B cell (primary cell): ENCODE measurements around the gene TGM3. TPM values are rescaled to one million over a fixed set of nuclear protein-coding genes. Genes with fewer than 3 reads are reported as not detected.

Experiments
- ATAC-seq: fragments of 200-7000 bp; cut with Tn5 transposase; one replicate; pipeline ENCODE4 v1.10.0; 2021; ENCODE audit warnings: low read depth, mild to moderate bottlenecking, moderate number of reproducible peaks, moderate library complexity
- CTCF ChIA-PET: fragments of 350-600 bp; sonication (Branson Sonifier 250); formaldehyde crosslinking; loops from one replicate; lab custom pipeline; 2021; ENCODE audit warnings: antibody characterized with exemption, inconsistent platforms; lab: Charles Lee
- POLR2A ChIA-PET: fragments of 350-600 bp; sonication (Branson Sonifier 250); formaldehyde crosslinking; loops from one replicate; lab custom pipeline; 2021; ENCODE audit warnings: antibody characterized with exemption; lab: Charles Lee
- DNase-seq: peaks from one replicate; pipeline ENCODE4 v3.0.0; 2013
- H2AFZ ChIP-seq: 2 replicates; pipeline ENCODE4 v1.6.1; 2012; ENCODE audit warnings: mild to moderate bottlenecking, low read depth, low read length; ENCODE audit not compliant: insufficient read depth, poor library complexity, severe bottlenecking
- H3K27ac ChIP-seq, 2 donors: 1 replicate in 1 of 2; 2 replicates in 1 of 2; pipeline ENCODE4 v1.5.1; 2012 to 2013; ENCODE audit warnings: low read length in 2 of 2, mild to moderate bottlenecking in 2 of 2, moderate library complexity in 1 of 2
- H3K27me3 ChIP-seq, 4 experiments: fragments of 200-600 bp in 1 of 4; sonication (generic) in 1 of 4; replicated peaks in 1 of 4; 1 replicate in 2 of 4; 2 replicates in 2 of 4; pipeline versions ENCODE4 v1.6.1 to v1.7.0; 2013 to 2016; ENCODE audit warnings: low read length in 3 of 4, mild to moderate bottlenecking in 2 of 4, mixed read lengths in 1 of 4, moderate library complexity in 1 of 4; ENCODE audit not compliant: insufficient read depth in 4 of 4, control insufficient read depth in 3 of 4; ENCODE audit errors: control extremely low read depth in 1 of 4
- H3K36me3 ChIP-seq, 2 experiments: replicated peaks in 1 of 2; 1 replicate in 1 of 2; 2 replicates in 1 of 2; pipeline versions ENCODE4 v1.6.1 to v1.7.1; 2013; ENCODE audit warnings: low read length in 1 of 2; ENCODE audit not compliant: insufficient read depth in 2 of 2, control insufficient read depth in 1 of 2; ENCODE audit errors: control extremely low read depth in 1 of 2, extremely low read depth in 1 of 2
- H3K4me1 ChIP-seq, 2 donors: fragments of 200-600 bp in 1 of 2; sonication (generic) in 1 of 2; 1 replicate in 1 of 2; 2 replicates in 1 of 2; pipeline versions ENCODE4 v1.5.1 to v1.6.1; 2013 to 2017; ENCODE audit warnings: low read length in 2 of 2; ENCODE audit not compliant: control insufficient read depth in 2 of 2, insufficient read depth in 2 of 2
- H3K4me2 ChIP-seq: replicated peaks from 2 replicates; pipeline ENCODE3; 2012; ENCODE audit warnings: mild to moderate bottlenecking, low read depth, low read length; ENCODE audit not compliant: poor library complexity, severe bottlenecking
- H3K4me3 ChIP-seq, 5 experiments: fragments of 200-600 bp in 1 of 5; sonication (generic) in 1 of 5; 1 replicate in 3 of 5; 2 replicates in 2 of 5; pipeline versions ENCODE4 v1.5.1 to v1.7.0; 2011 to 2016; ENCODE audit warnings: low read length in 4 of 5, mild to moderate bottlenecking in 4 of 5, low read depth in 2 of 5, control low read depth in 1 of 5, moderate library complexity in 1 of 5; ENCODE audit not compliant: insufficient read depth in 1 of 5; ENCODE audit errors: control extremely low read depth in 1 of 5, extremely low read depth in 1 of 5
- H3K79me2 ChIP-seq: fragments of 200-600 bp; sonication (generic); one replicate; pipeline ENCODE4 v1.6.0; 2016; ENCODE audit warnings: low read length; ENCODE audit not compliant: control insufficient read depth, insufficient read depth
- H3K9ac ChIP-seq: fragments of 200-600 bp; sonication (generic); 2 replicates; pipeline ENCODE4 v1.6.1; 2017; ENCODE audit warnings: mild to moderate bottlenecking, low read length, moderate library complexity
- H3K9me3 ChIP-seq, 3 donors: one replicate each; pipeline versions ENCODE4 v1.6.1 to v1.7.1; 2013; ENCODE audit warnings: low read length in 2 of 3; ENCODE audit not compliant: control insufficient read depth in 2 of 3, insufficient read depth in 1 of 3; ENCODE audit errors: control extremely low read depth in 1 of 3
- H4K20me1 ChIP-seq: 2 replicates; pipeline ENCODE4 v1.6.0; 2012; ENCODE audit warnings: mild to moderate bottlenecking, low read length; ENCODE audit not compliant: insufficient read depth, control insufficient read depth, poor library complexity, severe bottlenecking
- H3K27ac Mint-ChIP-seq: one replicate; pipeline ENCODE4 v1.8.0; 2021; ENCODE audit warnings: mixed read lengths
- H3K27me3 Mint-ChIP-seq: one replicate; pipeline ENCODE4 v1.8.0; 2021; ENCODE audit warnings: mixed read lengths
- H3K4me1 Mint-ChIP-seq: one replicate; pipeline ENCODE4 v1.8.0; 2021; ENCODE audit warnings: mixed read lengths
- H3K4me3 Mint-ChIP-seq: one replicate; pipeline ENCODE4 v1.8.0; 2021; ENCODE audit warnings: mixed read lengths
- H3K9me3 Mint-ChIP-seq: one replicate; pipeline ENCODE4 v1.8.0; 2022; ENCODE audit warnings: mixed read lengths; ENCODE audit not compliant: insufficient read depth
- CTCF ChIP-seq: fragments of 200-600 bp; IDR thresholded peaks from one replicate; pipeline ENCODE4 v1.8.0; 2022; ENCODE audit warnings: antibody characterized with exemption, mild to moderate bottlenecking
- EZH2 ChIP-seq: IDR thresholded peaks from 2 replicates; pipeline ENCODE4 v1.6.1; 2012; ENCODE audit warnings: borderline replicate concordance, low read depth, mild to moderate bottlenecking, moderate library complexity, low read length; ENCODE audit not compliant: insufficient read depth, poor library complexity, severe bottlenecking
- WGBS: methylation state at CpG from one replicate; pipeline ENCODE4 v1.1.5; 2013; ENCODE audit warnings: missing lambda C conversion rate; ENCODE audit not compliant: insufficient coverage; 5-methylcytosine and 5-hydroxymethylcytosine counted together
- intact Hi-C: fragments of 100-400 bp; cut with micrococcal nuclease; formaldehyde crosslinking; loops from one replicate; pipeline ENCODE4 v1.10.0; 2022
- polyA plus RNA-seq: library from polyadenylated mRNA; depleted of rRNA; stranded (reverse); fragments of >200 nt; gene quantifications from 2 replicates; pipeline ENCODE4 v1.2.3, GENCODE V29; 2012
- total RNA-seq, 2 donors: library from RNA; stranded (reverse); fragments of 120-200 nt in 1 of 2; gene quantifications; 1 replicate in 1 of 2; 2 replicates in 1 of 2; pipeline versions ENCODE4 v1.2.3 to v1.2.4, GENCODE V29; 2013 to 2022

Gene TGM3
- total and polyA plus RNA-seq, 2 donors (not counting 1 experiment from before 2014, with no cell fraction given) = not detected

GRCh38 chr20:2287504-2287903, 8.3 kb upstream of the TGM3 start:
- Histone ChIP-seq H3K4me2 (no peak overlapping the region), H3K36me3 (no peaks in the 10 kb centered on the region), H2AFZ (no peak overlapping the region), H3K79me2 (no peaks in the 10 kb centered on the region), H3K9me3 (no peaks in the 10 kb centered on the region), H3K4me1 (peaks cover 13 to 14% of the 10 kb centered on the region in 2 donors), H3K9ac (no peak overlapping the region), H3K27ac (no peak overlapping the region), H3K27me3 (no peaks in the 10 kb centered on the region), H4K20me1 (no peaks in the 10 kb centered on the region), H3K4me3 (no peak overlapping the region)
- Mint-ChIP-seq H3K4me3 (no peak overlapping the region), H3K27me3 (no peaks in the 10 kb centered on the region), H3K9me3 (no peaks in the 10 kb centered on the region), H3K4me1 (peaks cover 23% of the 10 kb centered on the region), H3K27ac (no peak overlapping the region)
- TF ChIP-seq CTCF (no peak), EZH2 (no peak)
- intact Hi-C loops = no loop called here
- ChIA-PET POLR2A (no interaction called here), CTCF (no interaction called here)
- no peak for ATAC-seq
- 100% methylated on average over 2 of the region's 3 CpGs for WGBS
- DNase-seq = no peak

- Histone ChIP-seq H2AFZ (no peak overlapping the region), H3K27me3 (no peaks in the 10 kb centered on the region), H3K9me3 (no peaks in the 10 kb centered on the region), H3K79me2 (no peaks in the 10 kb centered on the region), H3K36me3 (no peaks in the 10 kb centered on the region), H3K4me3 (no peak overlapping the region), H3K4me1 (peaks cover 13 to 14% of the 10 kb centered on the region in 2 donors), H4K20me1 (no peaks in the 10 kb centered on the region), H3K9ac (no peak overlapping the region), H3K4me2 (peak overlapping the region; percentile 36), H3K27ac (no peak overlapping the region)
- Mint-ChIP-seq H3K9me3 (no peaks in the 10 kb centered on the region), H3K4me1 (peaks cover 25% of the 10 kb centered on the region), H3K27me3 (no peaks in the 10 kb centered on the region), H3K4me3 (peak overlapping the region; percentile 47), H3K27ac (no peak overlapping the region)
- POLR2A ChIA-PET = no interaction called here
- ATAC-seq (no peak), DNase-seq (no peak)
- WGBS = 45% methylated on average over 9 of the region's 11 CpGs
- intact Hi-C loops = no loop called here
- TF ChIP-seq CTCF = no peak
- CTCF ChIA-PET = interaction anchor here (0.7 to 1.0 kb wide), 2 partner anchors 82 to 440 kb away, joined by 3 to 4 read pairs; no protein-coding TSS in a partner anchor
These were observed 6.3 kb upstream of the TGM3 start for GRCh38 chr20:2289475-2289874.
